ENCODE results near the gene HYAL3.

DNA sequence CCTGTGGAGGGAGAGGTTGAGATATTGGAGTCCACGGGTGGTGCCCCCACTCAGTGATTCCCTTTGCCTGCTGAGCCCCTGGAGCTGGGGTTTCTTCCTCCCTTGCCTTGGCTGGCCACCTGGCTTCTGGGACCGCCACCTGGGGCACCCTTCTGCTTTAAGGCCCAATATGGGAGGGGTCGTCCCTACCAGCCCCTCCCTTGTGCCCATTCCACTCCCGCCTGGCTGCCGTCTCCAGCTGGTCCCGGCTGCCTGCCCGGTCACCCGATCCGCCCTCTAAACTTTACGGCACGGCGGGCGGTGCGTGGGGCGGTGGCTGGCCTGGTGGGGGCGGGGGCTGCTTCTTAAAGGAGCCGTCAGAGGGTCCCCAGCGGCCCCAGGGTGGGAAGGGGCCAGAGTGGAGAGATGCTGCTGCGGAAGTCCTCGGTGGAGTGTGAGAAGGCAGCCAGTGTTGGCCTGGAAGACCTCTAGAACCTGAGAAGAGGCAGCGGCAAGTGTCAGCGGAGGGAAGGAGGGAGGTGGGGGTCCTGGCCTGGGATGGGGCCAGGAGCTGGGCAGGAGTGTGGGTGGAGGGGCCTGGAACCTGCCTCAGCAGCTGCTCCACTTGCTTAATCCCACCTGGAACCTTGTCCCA lies 31.8 kb downstream of the HYAL3 start:
- TF ChIP-seq, protein P1, sequence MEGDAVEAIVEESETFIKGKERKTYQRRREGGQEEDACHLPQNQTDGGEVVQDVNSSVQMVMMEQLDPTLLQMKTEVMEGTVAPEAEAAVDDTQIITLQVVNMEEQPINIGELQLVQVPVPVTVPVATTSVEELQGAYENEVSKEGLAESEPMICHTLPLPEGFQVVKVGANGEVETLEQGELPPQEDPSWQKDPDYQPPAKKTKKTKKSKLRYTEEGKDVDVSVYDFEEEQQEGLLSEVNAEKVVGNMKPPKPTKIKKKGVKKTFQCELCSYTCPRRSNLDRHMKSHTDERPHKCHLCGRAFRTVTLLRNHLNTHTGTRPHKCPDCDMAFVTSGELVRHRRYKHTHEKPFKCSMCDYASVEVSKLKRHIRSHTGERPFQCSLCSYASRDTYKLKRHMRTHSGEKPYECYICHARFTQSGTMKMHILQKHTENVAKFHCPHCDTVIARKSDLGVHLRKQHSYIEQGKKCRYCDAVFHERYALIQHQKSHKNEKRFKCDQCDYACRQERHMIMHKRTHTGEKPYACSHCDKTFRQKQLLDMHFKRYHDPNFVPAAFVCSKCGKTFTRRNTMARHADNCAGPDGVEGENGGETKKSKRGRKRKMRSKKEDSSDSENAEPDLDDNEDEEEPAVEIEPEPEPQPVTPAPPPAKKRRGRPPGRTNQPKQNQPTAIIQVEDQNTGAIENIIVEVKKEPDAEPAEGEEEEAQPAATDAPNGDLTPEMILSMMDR (IDR thresholded peaks at IDR 0.05) = no peak
- TF ChIP-seq POLR2A (IDR thresholded peaks at IDR 0.05) = no peak

Data from lower leg skin (tissue), 3 donors.